Activated naive CD4-positive, alpha-beta T cell treated with anti-CD3 and anti-CD28 coated beads, Interleukin-2, amount 50 U/mL, for 16 hours (primary cell): Measurements from ENCODE around the gene MAJIN.

Source experiments
- DNase-seq: peaks from one replicate; pipeline ENCODE4 v3.0.0-alpha.2; 2020

MAJIN gene

GRCh38 chr11:64910451-64911093 lies 61.3 kb downstream of the MAJIN start:
- DNase-seq: no peak

GRCh38 chr11:64909653-64910343 lies 62.1 kb downstream of the MAJIN start:
- DNase-seq: no peak

GRCh38 chr11:64908766-64909165 lies 63.1 kb downstream of the MAJIN start:
- DNase-seq: no peak

- no peak for DNase-seq
Observed at GRCh38 chr11:64906314-64906635, 65.6 kb downstream of the MAJIN start.

- DNase-seq: no peak
Observed at GRCh38 chr11:64905516-64906313, 66.2 kb downstream of the MAJIN start.

GRCh38 chr11:64903291-64903833 lies 68.5 kb downstream of the MAJIN start:
- no peak for DNase-seq

- DNase-seq: no peak
Observed at GRCh38 chr11:64902102-64902900, 69.6 kb downstream of the MAJIN start.

GRCh38 chr11:64900774-64901173 lies 71.1 kb downstream of the MAJIN start:
- DNase-seq: no peak

GRCh38 chr11:64900263-64900678 lies 71.6 kb downstream of the MAJIN start:
- DNase-seq: peak; percentile 67

- DNase-seq: no peak
Observed at GRCh38 chr11:64898541-64898940, 73.4 kb downstream of the MAJIN start.

GRCh38 chr11:64898076-64898445 lies 73.8 kb downstream of the MAJIN start:
- DNase-seq: no peak

GRCh38 chr11:64897381-64898075 lies 74.4 kb downstream of the MAJIN start:
- no peak for DNase-seq

GRCh38 chr11:64896448-64897022 lies 75.4 kb downstream of the MAJIN start:
- no peak for DNase-seq

GRCh38 chr11:64894812-64895452 lies 77.0 kb downstream of the MAJIN start:
- DNase-seq: no peak

GRCh38 chr11:64894070-64894811 lies 77.7 kb downstream of the MAJIN start:
- DNase-seq: peak; percentile 93

- DNase-seq: no peak
Observed at GRCh38 chr11:64893194-64894069, 78.5 kb downstream of the MAJIN start.

GRCh38 chr11:64892838-64893193 lies 79.1 kb downstream of the MAJIN start:
- no peak for DNase-seq

GRCh38 chr11:64892411-64892831 lies 79.5 kb downstream of the MAJIN start:
- no peak for DNase-seq

- no peak for DNase-seq
Observed at GRCh38 chr11:64891880-64892279, 80.0 kb downstream of the MAJIN start.
